HuH-7.5 (cell line): ENCODE measurements around the gene TUBGCP4.
"Not testable (repeated sequence)": the region's sequence is repeated elsewhere in the genome, so short reads cannot be mapped to it uniquely, and the experiment has no call there.

Source experiments
- DNase-seq: peaks from one replicate; pipeline ENCODE4 v3.0.0; 2011; ENCODE audit warnings: low spot score

The TUBGCP4 gene

DNA sequence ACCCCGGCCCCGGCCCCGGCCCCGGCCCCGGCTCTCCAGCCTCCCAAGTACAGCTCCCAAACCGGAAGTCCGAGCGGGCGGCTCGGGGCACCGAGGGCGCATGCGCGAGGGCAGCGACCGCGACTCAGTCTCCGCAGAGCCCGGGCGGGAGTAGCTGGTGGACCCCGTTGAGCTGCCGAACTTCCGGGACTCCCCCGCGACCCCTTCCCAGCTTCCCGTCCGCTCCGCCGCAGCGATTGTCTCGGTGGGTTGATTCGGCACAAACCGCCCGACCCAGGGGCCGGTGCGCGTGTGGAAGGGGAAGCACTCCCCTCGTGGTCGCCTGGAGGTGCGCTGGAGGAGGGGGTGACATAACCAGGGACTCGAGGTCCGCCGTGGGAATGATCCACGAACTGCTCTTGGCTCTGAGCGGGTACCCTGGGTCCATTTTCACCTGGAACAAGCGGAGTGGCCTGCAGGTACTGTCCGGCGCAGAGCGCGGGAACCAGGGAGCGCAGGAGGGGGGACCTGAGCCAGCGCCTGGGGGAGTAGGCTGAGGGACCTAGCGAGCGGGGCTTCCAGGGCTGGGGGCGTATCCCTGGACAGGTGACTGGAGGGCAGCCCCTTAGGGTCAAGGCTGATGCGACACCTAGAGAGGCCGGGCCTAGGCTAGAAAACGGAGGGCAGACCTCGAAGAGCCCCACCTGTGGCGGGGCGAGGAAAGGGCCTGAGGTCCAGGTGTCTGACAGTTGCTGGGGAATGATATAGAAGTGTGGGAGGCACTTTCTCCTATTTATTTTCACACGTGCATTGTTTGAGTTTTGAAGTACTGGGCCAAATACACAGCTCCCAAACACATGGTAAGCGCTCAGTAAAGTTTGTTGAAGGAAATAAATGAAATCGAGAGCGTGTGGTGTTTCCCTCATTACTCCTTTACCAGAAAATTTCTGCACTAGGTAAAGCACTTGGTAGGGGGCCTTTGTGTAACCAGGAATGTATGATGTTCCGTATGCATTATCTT, at the start of gene TUBGCP4, which contains the start of gene ZSCAN29:
Gene TUBGCP4, plus strand, starts transcription at position 127 of the 1,000 bp plus-strand sequence. Its CDS starts 254 bp downstream, at position 381.
Gene ZSCAN29, minus strand, starts transcription at position 69 of the 1,000 bp plus-strand sequence. CDS start 1,130 bp downstream, outside the sequence.
- peak; percentile 74 for DNase-seq

DNA sequence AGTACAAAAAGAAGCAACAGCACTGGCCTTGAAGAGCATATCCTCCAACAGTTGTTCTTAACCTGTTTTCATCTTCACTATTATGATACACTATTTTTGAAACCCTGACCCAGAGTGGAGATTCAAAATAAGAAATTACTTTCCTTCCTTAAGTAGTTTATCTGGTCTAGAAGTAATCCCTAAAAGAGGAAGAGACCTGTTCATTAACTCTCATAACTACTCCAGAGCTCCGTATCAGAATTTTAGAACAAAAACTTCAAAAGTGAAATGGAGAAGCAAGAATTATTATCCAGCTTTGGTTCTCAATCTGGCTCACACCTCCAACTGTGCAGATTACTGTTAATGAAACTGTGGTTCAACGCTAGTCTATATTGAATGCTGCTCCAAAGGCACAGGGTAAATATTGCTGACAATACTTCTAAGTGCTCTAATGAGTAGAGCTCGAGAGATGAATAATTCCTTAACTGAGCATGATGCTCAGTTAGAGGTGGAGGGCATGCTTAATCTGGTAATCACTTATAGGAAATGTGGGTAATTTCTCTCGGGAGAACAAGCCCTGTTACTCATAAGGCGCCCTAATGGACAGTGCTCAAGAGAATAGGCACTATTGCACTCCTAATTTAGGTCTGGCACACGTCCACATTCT, 45.7 kb upstream of the TUBGCP4 start:
- no peak for DNase-seq

GRCh38 chr15:43329217-43329959, 41.5 kb upstream of the TUBGCP4 start:
- DNase-seq: no peak

DNA sequence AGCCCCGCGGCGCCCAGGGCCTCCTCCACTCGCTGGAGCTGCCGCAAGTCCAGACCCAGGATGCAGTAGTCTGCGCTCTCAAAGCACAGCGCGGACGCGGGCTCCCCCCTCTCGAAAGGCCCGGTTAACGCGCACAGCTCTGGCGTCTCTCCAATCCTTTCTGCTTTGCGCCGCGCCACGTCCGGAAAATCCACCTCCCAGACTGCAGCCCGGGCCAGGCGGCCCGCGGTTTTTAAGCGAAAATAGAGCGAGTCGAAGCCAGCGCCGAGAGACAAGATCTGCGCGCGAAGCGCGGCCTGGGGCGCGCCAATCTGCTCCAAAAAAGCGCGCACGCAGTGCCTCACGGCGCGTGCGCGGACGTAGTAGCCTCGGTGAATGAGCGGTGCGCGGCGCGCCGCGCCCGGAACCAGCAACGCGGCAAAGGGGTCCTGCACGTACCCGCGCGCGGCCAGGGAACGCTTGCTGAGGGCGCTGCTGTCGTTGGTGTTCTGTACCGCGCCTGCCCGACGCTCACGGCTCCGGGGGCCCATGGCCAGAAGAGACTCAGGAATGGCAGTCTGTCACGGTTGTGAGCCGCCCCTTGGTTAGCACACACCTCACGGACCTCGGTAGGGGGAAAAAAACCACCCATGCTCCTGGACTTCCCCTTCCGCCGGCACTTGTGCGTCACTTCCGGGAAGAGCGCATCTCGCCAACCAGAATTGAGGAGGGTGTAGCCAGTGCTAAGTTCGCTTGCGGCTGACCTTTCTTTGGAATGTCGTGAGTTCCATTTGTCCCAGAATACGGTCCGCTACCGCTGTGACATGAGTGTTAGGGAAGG, 40.7 kb upstream of the TUBGCP4 start, which contains the start of gene LCMT2:
Gene LCMT2, minus strand, starts transcription at position 614 of the 820 bp plus-strand sequence. Its CDS starts 84 bp downstream, at position 530.
- peak; percentile 75 for DNase-seq

DNA sequence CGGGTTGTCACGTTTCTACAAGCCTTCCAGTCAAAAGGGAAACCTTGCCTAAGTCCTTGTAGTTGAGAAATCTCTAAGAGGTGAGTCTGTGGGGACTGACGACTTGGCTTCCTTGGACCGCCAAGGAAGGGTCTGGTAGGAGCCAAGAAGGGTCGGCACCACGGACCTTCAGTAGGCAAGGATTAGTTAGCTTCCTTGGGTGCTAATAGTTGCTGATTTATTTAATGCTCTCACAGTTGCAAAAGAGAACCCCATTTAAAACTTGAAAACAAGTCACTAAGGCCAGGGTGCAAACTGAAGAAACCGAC, 40.2 kb upstream of the TUBGCP4 start:
- no peak for DNase-seq

DNA sequence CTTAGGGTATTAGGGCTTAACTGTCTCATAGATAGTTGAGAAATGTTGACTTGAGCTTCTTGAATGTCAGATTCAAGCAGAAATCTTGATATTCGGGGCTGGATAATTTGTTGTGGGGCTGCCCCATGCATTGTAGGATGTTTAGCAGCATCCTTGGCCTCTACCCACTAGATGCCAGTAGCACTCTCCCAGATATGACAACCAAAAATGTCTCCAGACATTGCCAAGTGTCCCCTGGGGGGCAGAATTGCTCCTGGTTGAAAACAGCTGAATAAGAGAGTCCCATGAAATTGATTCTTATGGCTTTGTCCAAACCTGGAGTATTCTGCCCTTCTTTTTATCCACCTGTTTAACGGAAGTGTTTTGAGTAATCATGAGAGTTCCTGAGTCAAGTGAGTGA, 24.6 kb upstream of the TUBGCP4 start:
- DNase-seq: no peak

- DNase-seq: no peak
Observed at GRCh38 chr15:43347114-43347513, 23.8 kb upstream of the TUBGCP4 start.

DNA sequence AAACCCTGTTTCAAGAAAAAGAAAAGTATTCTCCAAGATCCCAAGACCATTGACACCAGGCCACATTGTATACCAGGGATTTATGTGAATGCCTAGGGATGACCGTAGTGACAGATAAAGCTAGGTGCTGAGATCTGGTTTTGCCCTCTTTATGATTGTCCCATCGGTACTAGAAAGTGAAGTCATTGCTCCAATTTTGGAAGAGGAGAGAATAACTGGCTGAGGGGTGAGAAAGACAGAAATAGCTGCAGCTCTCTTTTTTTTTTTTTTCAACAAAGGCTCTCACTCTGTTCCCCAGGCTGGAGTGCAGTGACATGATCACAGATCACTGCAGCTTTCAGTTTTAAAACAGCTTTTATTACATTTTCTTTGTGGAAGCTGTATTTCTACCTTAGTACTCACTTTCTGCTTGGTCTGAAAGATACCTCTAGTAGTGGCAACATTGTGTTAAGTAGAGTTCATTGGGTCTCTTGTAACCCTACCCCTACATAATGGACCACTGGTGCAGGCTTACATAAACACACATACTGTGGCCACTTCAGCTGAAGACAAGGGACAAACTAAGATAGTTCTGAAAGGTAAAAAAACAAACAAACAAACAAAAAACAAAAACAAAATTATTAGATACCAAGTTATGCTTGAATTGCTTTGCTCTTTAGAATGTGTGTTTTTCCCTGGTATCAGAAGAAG, 18.1 kb upstream of the TUBGCP4 start:
- DNase-seq: no peak

- no peak for DNase-seq
Observed at GRCh38 chr15:43360821-43361220, 10.1 kb upstream of the TUBGCP4 start.

DNA sequence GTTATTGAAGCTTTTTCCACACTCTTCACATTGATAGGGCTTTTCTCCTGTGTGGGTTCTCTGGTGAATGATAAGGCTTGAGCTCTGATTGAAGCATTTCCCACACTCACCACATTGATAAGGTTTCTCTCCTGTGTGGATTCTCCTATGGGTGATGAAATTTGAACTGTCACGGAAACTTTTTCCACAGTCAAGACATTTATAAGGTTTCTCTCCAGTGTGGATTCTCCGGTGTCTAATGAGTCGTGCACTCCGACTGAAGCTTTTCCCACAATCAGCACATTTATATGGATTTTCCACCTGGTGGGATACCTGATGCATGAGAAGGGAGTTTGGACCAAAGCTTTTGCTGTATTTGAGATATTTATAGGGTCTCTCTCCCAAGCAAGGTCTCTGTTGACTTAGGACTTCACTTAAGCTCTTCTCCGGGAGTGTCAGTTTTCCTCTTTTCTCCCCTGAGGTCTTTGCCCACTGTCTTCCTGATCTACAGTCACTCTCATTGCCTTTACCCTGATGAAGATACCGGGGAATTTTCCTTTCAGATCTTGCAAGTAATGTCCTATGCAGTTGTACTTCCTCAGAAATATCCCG, 9.5 kb upstream of the TUBGCP4 start:
- no peak for DNase-seq

GRCh38 chr15:43370310-43370974, 459 bp upstream of the TUBGCP4 start:
- peak; percentile 32 for DNase-seq

DNA sequence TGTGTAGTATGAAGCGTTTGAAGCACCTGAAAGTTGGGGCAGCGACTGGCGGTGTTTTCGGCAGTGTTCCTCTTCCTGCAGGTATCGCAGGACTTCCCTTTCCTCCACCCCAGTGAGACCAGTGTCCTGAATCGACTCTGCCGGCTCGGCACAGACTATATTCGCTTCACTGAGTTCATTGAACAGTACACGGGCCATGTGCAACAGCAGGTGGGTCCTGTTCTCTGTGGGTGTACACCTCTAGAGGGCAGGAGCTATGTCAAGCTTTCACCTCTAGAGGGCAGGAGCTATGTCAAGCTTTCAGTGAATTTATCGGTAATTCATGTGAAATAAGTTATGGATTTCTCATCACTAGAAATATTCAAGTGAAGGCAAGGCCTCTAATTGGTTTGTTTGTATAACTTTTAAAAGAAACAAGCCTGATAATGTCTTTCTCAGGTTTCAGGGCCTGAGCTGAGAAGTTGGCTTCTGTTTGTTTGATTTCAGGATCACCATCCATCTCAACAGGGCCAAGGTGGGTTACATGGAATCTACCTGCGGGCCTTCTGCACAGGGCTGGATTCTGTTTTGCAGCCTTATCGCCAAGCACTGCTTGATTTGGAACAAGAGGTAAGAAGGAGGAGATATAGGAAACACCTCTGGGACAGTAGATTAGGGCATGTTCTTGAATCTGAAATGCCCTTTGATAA, 5.3 kb downstream of the TUBGCP4 start:
- DNase-seq: peak; percentile 43

- no peak for DNase-seq
Observed at GRCh38 chr15:43378601-43379000, 7.7 kb downstream of the TUBGCP4 start.

DNA sequence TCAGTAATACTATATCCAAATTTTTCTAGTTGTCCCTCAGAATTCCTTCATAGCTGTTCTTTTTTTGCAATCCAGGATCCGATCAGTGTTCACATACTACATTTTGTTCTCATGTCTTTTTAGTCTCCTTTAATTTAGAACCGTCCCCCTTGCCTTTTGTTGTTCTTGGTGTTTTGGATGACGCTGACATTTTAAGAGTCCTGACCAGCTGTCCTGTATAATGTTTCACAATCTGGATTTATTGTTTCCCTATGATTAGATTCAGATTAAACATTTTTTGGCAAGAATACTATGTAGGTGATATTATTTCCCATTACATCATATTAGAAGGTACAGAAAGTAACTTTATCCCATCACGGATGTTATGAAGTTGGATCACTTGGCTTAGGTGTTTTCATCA, 11.4 kb downstream of the TUBGCP4 start:
- no peak for DNase-seq

DNA sequence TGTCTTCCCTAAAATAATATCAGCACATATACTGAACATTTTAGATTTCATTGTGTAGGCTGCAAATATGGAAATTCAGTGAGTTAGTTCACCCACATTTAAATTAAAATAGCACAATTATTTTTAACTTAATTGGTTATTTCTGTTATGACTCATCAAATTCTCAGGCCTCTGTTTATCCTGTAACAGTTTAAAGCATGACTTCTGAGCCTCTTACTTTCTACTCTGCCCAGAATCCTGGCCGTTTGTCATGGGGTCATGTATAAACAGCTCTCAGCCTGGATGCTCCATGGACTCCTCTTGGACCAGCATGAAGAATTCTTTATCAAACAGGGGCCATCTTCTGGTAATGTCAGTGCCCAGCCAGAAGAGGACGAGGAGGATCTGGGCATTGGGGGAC, 12.2 kb downstream of the TUBGCP4 start:
- DNase-seq: no peak

GRCh38 chr15:43390723-43391122, 19.8 kb downstream of the TUBGCP4 start:
- no peak for DNase-seq

DNA sequence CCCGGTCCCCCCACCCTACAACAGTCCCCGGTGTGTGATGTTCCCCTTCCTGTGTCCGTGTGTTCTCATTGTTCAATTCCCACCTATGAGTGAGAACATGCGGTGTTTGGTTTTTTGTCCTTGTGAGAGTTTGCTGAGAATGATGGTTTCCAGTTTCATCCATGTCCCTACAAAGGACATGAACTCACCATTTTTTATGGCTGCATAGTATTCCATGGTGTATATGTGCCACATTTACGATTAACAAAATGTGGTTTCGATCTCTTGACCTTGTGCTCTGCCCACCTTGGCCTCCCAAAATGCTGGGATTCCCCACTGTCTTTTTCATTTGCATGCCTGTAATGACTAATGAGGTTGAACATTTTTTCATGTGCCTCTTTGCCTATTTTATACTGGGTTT, 22.7 kb downstream of the TUBGCP4 start:
- not testable (repeated sequence) for DNase-seq

DNA sequence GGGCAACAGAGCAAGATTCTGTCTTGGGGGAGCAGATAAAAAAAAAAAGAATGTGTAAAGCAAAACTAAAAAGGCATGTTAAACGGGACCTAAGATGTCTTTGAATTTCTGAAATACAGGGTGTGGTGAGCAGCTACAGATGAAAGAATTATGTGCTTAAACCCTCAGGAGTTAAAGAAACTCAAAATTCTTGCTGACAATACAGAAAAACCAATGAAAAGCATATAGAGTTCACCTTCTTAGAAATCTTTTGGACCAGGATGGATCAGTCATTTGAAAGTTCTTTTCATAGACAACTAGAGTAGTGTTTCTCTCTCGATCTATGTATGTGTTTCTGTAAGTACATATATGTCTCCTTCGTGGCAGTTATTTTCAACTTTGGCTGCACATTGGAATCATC, 31.4 kb downstream of the TUBGCP4 start:
- DNase-seq: no peak

- no peak for DNase-seq
Observed at GRCh38 chr15:43403616-43404015, 32.7 kb downstream of the TUBGCP4 start.
